Stimulated activated naive CD4-positive, alpha-beta T cell treated with Interleukin-2 at 50 U/mL for 16 hours (primary cell): ENCODE measurements around the gene FGFRL1.

Experiments
- DNase-seq: peaks from one replicate; lab custom pipeline; 2025; lab: John Stamatoyannopoulos, UW

Gene FGFRL1

DNA sequence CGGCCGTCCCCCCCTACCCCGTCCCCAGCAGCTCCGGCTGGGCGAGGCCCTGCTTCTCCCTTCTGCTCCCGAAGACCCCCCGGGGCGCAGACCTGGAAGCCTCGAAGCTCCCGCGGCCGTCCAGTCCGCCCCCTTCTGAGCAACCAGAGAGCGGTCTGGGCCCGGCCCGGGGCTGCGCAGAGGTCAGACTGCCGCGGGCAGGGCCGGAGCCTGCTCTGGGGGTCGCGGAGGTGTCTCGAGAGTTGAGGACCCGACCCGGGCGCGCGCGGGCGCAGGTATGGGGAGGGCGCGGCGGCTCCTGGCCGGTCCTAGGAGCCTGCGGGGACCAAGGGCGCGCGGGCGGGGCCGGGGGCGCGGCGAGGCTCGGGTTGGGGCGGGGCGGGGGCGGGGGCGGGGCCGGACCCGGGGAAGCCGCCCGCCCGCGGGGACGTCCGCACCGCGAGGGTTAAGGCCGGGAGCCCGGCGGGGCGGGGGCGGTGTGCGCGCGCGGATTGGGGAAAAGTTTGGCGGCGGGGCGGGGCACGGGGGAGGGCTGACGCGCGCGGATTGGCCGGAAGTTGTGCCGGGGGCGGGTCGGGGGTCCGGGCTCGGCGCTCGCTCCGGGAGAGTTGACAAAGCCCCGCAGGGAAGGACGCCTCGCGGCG lies at the start of gene FGFRL1:
Gene FGFRL1, plus strand, starts transcription at position 605 of the 644 bp plus-strand sequence. CDS start 860 bp downstream, outside the sequence.
- DNase-seq, result peak; percentile 90

DNA sequence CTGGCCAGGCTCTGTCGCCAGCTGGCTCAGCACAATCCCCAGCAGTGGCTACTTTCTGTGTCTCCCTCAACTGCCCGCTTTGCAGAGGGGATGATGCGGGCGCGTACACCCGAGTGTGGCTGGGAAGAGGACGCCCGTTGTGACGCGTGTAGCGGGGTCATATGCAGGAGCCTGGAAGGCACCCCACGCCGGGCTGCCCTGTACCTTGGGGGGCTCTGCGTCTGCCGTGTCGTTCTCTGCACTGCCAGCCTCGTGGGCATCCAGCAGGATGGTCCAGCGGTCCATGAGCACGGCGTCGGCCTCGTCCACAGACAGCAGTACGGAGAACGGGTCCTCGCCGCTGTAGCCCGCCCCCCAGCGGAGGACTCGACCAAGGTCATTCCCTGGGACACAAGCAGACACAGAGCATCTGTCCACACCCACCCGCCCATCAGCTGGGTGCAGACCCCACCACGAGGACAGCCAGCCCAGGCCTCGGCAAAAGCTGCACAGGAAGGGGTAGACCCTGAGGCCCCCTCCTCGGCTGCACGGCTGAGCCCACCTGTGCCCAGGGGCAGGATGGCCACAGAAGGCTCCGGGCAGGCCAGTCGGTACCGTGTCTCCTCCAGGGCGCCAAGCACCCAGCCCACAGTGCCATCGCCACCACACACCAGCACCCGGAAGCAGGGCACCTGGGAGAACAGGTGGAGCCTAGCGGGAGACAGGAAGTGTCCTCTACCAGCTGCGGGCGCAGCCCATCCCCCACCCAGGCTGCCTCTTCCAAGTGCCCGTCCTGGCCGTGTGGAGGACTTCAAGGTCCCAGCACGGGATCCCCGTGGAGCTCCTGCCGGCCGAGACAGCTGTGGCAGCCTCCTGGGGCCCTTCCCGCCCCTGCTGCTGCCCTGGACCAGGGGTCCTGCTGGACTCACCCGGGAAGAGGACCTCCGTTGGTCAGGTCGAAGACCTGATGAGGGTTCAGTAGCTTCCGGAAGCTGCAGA lies 48.9 kb upstream of the FGFRL1 start:
- DNase-seq, result no peak

- DNase-seq, result no peak
Measured at GRCh38 chr4:963276-964225, 47.9 kb upstream of the FGFRL1 start.

- DNase-seq, result no peak
Measured at GRCh38 chr4:964346-965025, 46.9 kb upstream of the FGFRL1 start.

- no peak for DNase-seq
Measured at GRCh38 chr4:965048-965765, 46.2 kb upstream of the FGFRL1 start.

GRCh38 chr4:965766-966134 lies 45.7 kb upstream of the FGFRL1 start:
- no peak for DNase-seq

DNA sequence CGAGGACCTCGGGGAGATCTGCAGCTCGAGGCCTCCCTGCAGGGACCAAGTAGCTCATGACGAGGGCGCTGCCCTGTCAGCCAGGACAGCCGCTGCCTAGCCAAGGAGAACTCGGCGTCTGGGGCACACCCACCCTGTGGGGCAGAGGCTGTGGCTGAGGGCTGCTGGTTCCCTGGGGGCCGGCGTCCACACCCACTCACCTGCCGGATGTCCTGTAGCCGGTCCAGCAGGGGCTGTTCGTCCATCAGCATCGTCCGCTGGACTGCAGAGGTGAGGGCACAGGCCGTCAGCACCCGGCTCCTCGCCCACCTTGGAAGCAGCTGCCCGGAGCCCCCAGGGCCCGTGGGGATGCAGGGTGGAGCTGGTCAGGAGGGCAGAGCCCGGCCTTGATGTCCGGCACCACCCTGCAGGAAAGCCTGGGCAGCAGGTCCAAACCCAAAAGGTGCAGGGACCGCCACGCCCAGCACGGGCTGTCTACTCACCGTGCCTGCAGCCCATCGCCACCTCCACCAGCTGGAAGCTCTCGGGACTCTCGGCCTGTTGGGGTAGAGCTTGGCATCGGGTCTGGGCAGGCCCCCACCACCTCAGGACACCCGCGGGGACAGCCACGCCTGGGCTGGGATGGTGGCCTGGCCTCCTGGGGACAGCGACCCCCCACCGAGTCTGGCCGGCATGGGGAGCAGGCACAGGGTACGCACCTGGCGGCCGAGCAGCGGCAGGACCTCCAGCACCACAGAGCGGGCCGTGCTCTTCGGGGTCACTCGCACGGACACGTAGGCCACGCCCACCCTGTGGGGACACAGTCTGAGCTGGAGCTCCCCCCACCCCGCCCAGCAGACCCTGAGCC lies 44.9 kb upstream of the FGFRL1 start:
- DNase-seq, result no peak

- DNase-seq, result no peak
Measured at GRCh38 chr4:967113-968104, 44.0 kb upstream of the FGFRL1 start.

DNA sequence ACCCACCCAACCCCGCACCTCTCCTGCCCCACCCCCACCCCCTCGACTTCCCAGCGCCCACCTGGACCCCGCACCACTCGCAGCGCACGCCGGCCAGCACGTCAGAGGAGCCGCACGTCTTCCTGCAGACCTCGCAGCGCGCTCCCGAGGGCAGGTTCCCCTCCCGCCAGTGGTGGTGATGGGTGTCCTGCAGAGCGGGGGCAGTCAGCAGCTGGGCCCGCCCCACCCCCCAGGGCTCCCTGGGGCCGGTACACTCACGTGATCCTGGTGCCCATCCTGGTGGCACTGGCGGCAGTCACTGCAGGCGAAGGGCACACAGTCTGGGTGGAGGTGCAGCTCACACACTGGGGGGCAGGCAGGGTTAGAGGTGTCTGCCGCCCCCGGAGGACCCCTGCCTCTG lies 43.2 kb upstream of the FGFRL1 start:
- no peak for DNase-seq

- no peak for DNase-seq
Measured at GRCh38 chr4:968621-969394, 42.6 kb upstream of the FGFRL1 start.

- DNase-seq, result no peak
Measured at GRCh38 chr4:970046-970745, 41.2 kb upstream of the FGFRL1 start.

DNA sequence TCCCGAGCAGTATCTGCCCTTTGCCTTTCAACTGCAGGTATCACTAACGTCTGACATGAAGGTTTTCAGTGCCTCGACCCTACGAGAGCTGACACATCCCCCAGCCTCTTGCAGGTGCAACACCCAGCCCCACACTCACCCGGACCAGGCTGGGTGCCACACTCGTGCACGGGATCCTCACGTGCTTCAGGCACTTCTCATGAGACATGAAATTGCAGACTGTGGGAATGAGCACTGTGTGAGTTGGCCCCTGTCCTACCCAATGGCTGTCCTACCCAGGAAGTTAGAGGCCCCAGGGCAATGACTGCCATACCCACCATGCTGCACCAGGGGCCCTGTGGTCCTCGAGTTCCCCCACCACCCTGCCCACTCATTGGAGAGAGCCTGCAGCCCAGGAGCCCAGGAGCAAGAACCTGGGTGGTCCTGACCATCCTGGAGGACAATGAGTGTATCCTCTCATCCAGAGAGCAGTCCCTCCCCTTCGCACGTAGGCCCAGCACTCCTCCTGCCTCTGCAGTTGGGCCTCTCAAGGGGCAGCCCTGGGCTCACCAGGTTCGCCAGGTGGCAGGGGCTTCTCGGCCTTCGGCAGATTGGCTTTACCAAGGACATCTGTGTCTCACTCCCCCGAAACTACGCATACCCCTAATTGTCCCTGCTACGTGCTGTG lies 40.4 kb upstream of the FGFRL1 start:
- DNase-seq, result no peak

DNA sequence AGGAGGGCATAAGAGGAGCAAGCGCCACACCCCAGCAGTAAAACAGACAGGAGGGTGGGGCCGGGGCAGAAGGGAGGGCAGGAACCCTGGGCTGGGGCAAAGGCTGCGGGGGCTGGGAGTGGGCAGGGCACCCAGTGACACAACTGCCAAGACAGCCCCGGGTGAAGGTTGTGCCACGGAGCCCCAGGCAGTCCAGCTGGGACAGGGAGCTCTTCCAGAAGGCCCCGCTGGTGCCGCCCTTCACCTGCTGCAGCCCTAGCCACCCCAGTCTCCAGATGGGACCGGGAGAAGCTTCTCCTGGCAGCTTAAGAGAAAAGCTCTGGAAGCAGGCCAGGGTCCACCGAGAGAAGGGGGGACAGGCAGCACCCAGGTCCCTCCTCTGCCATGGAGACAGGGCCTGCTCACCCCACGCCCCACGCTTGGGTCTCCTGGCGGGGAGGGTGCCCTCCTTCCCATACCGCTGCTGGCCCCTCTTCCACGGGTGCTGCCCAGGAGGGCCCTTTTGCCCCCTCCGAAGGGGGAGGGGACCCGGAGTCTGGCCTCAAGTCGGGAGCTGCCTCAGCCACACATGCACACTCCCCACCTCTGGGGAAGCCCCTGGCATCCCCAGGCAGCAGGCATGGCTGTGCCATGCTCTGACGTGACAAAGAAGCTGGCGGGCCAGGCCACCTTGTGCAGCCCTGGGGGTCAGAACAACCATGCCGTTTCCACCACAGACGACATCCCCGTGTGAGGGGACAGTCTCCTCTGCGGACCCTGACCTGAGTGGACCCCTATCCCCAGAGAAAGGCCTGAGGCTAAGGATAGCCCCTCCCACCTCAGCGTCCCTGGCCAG lies 39.5 kb upstream of the FGFRL1 start:
- DNase-seq, result no peak

DNA sequence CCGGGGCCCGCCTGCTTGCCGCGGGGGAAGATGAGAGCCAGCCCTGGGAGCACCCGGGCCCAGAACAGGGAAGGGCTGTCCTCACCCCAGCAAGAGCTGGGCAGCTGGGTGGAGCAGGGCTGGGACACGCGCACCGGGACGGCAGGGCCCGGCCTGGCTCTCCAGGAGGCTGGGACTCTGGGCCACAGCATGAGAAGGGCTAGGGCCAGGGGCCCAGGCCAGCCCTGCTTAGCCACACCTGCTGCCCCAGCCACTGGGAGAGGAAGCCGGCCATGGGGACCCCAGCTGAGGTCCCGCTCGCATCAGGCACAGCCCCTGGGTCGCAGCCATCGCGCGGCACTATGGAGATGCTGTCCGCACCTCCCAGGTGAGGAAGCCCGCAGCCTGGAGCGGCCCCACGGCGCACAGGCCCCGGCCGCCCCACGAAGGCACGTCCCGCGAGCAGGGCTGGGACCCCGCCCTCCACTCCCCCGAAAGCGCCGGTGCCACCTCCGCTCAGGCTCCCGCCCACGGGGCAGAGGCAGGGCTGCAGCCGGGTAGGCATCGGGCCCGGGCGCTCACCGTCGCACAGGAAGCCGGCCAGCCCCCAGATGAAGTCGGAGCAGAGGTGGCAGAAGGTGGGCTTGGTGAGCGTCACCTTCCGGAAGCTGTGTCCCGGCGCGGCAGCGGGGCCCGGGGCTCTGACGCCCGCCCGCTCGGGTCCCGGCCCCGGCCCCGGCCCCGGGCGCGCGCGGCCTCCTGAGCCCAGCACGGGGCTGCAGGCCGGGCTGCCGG lies 38.6 kb upstream of the FGFRL1 start:
- DNase-seq, result peak; percentile 51
